Bone marrow (tissue), 2 donors: Measurements from ENCODE around the gene DNAJC5G.
"Not testable (repeated sequence)": the region's sequence is repeated elsewhere in the genome, so short reads cannot be mapped to it uniquely, and the experiment has no call there.

Source experiments
- DNase-seq, 2 donors: peaks; one replicate each; lab custom pipeline; 2025; lab: John Stamatoyannopoulos, UW

DNAJC5G gene

GRCh38 chr2:27281442-27281841, 6.2 kb downstream of the DNAJC5G start:
- no peak for DNase-seq

GRCh38 chr2:27281855-27282559, 6.8 kb downstream of the DNAJC5G start, which contains the start of gene TRIM54:
TSS of gene TRIM54 (plus strand) at chr2:27282429. CDS start at chr2:27282732, 303 bp downstream.
- no peak for DNase-seq

GRCh38 chr2:27282892-27283291, 7.7 kb downstream of the DNAJC5G start:
- DNase-seq = no peak

DNA sequence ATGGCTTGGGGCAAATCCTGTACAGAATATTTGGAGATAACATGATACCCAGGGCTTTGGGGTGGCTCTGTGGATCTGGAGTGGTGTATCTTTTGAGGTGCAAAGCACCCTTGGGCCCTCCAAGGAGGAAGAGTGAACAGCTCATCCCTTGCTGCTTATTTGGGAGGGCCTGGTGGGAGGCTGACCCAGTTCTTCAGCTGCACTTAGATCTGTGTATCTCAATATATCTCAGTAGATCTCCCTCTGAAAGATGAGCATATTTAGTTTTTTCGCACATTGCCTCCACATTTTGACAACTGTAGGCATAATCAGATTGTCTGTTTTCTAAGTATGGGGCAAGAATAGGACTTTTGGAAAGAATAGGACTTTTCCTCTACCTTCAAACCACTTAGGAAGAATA, 9.8 kb downstream of the DNAJC5G start:
- no peak for DNase-seq

- DNase-seq = no peak
These were observed 10.2 kb downstream of the DNAJC5G start for GRCh38 chr2:27285481-27285880.

GRCh38 chr2:27288610-27289009, 13.4 kb downstream of the DNAJC5G start:
- DNase-seq = no peak

DNA sequence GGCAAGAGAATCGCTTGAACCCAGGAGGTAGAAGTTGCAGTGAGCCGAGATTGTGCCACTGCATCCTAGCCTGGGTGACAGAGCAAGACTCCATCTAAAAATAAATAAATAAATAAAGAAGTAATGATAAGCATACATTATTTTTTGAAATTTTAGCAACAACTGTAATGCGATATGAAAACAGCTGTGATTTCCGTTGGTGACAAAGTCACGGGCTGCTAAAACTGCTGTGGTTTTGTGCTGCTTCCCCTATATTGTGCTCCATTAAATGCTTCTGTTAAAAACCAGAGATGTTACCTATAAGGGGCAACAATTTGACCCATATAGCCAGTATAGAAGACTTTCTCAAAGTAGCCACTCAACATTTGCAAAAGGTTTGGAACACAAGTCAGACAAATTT, 15.3 kb downstream of the DNAJC5G start:
- no peak for DNase-seq

- DNase-seq = no peak
These were observed 16.6 kb downstream of the DNAJC5G start for GRCh38 chr2:27291865-27292264.

GRCh38 chr2:27294928-27295327, 19.7 kb downstream of the DNAJC5G start:
- no peak for DNase-seq

DNA sequence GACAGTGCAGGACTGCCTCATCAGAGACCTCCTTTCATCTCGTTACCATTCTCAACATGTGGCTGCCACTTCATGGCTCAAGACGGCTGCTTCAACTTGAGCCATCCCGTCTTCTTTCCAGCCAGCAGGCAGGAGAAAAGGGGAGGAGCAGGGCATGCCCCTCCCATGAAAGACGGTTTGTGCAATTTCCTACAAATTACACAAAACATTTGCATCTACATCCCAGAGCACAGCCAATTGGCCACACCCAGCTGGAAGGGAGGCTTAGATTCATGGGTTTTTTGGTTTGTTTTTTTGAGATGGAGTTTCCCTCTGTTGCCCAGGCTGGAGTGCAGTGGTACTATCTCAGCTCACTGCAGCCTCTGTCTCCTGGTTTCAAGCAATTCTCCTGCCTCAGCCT, 21.2 kb downstream of the DNAJC5G start:
- no peak for DNase-seq

DNA sequence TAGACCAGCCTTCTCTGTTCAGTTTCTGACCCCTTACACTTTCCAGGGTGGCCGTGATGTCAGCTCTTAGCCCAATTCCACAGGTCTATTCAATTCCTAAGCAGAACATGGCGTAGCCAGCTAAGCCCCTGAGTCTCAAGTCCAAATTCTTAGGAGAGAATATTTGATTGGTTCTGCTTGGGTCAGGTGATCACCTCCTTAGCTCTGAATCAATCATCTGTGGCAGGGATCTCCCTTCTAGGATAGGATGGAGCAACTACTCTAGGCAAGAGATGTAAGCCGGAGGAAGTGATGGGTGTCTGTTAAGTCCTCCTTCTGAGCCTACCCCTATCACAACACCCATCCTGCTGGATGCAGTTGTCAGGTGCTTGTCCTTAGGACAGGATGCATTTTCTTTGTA, 22.0 kb downstream of the DNAJC5G start:
- no peak for DNase-seq

GRCh38 chr2:27298391-27299080, 23.3 kb downstream of the DNAJC5G start:
- DNase-seq = no peak

DNA sequence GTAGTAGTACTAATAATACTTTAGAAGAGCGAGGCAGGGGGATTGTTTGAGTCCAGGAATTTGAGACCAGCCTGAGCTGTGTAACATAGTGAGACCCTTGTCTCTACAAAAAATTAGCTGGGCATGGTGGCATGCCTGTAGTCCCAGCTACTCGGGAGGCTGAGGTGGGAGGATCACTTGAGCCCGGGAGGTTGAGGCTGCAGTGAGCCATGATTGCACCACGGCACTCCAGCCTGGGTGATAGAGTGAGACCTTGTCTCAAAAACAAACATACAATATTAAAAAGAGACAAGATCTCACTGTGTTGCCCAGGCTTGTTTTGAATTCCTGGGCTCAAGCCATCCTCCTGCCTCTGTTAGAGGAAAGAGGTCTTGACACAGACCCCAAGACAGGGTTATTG, 25.4 kb downstream of the DNAJC5G start:
- DNase-seq = not testable (repeated sequence)

- DNase-seq = peak in 1 of 2 donors; percentile 28
These were observed 28.1 kb downstream of the DNAJC5G start for GRCh38 chr2:27303093-27304025.

- no peak for DNase-seq
These were observed 29.4 kb downstream of the DNAJC5G start for GRCh38 chr2:27304488-27305240.

DNA sequence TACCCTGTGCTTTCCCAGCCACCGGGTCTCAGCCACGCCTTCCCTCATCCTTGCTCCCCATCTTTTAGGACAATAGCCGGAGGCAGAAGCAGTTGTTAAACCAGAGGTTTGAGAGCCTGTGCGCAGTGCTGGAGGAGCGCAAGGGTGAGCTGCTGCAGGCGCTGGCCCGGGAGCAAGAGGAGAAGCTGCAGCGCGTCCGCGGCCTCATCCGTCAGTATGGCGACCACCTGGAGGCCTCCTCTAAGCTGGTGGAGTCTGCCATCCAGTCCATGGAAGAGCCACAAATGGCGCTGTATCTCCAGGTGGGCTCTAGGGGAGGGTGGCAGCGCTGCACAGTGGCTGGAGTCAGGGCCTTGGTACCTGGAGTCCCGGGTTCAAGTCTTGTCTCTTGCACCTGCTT, 30.3 kb downstream of the DNAJC5G start:
- DNase-seq = no peak

DNA sequence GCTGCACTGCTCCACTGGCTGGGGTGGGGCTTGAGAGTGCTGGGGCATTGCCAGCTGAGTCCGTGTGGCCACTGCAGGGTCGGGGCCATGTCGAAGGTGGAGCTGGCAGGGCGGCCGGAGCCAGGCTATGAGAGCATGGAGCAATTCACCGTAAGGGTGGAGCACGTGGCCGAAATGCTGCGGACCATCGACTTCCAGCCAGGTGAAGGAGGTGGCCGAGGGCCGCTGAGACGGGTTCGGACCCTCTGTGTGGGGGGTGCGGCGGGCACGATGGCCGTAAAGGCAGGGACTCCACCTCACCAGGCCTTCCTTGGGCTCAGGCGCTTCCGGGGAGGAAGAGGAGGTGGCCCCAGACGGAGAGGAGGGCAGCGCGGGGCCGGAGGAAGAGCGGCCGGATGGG, 30.9 kb downstream of the DNAJC5G start:
- no peak for DNase-seq

DNA sequence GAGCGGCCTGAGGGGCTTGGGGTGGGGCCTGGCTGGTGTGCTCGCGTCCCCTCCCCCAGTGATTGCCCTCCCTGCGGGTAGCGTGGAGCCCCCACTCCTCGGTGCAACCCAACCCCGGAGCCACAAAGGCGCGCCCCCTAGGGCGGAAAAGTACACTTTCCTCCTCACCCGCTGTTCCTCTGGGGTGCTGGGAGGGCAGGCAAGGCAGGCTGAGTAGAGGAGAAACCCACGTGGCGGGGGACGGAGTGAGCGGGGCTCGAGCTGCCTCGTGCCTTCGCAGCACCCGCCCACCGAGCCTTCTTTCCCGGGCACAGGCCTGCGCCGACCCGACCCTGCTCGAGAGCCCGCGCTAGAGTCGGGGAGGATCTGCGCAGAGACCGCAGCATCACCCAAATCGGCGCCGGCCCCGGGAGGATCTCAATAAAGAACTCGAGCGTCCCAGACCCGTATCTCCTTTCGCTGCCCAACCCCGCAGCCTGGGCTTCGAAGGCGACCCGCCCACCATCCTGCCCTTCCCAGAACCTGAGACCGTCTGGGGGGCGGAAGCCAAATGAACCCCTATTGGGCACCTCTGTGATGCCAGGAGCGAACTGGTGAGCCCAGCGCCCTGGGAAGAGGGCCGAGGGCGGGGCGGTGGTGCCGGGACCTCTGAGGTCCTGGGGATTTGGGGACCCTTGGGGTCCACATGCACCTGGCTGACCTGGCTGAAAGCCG, 31.5 kb downstream of the DNAJC5G start:
- no peak for DNase-seq

GRCh38 chr2:27307287-27307544, 32.0 kb downstream of the DNAJC5G start:
- no peak for DNase-seq

DNA sequence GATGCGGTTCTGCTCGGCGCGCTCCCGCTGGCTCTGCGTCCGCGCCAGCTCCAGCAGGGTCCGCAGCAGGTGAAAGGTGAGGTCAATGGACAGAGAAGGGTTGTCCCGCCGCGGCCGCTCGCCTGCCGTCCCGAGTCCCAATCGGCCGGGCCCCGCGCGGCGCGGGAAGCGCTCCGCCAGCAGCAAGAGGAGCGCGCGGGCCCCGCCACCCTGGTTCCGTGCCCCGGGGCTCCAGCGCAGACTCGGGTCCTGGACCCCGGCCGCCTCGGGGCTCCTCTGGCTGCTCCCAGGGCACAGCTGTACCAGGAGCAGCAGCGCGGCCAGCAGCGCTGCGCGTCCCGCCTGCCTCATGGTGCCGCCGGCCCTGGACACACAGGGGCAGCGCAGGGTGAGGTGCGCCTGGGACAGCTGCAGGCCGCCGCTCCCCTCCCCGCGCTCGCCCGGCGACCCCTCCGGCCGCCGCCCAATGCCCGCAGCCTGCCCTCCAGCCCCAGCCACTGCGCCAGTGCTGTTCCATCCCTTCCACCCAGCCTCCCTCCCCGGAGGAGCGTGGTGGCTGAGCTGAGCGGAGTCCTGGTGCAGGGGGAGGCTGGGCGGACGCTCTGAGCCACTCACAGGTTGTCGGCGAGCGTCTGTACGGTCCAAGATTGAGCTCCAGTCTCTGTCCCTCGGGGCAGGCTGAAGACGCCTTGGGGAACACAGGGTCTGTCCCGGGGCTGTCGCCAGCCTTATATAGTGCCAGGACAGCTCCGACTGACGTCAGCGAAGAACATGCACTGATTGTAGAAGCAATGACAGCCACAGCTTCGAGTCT, 32.5 kb downstream of the DNAJC5G start:
- DNase-seq = no peak
